PC-3 (cell line): Measurements from ENCODE around the gene SDK1. TPM values are rescaled to one million over a fixed set of nuclear protein-coding genes. Genes with fewer than 3 reads are reported as not detected.

Experiments used
- ATAC-seq: fragments of 200-7000 bp; cut with Tn5 transposase; 2 replicates; pipeline ENCODE4 v1.9.1; 2020; ENCODE audit warnings: mild to moderate bottlenecking, moderate library complexity
- BruUV-seq: library from RNA; stranded (reverse); fragments of 400-500 nt; replicated peaks from 2 replicates; lab custom pipeline; 2021; lab: Mats Ljungman, UMichigan
- CTCF ChIA-PET: fragments of 300-600 bp; sonication (Branson Sonifier 250); formaldehyde crosslinking; loops from one replicate; lab custom pipeline; 2022; ENCODE audit warnings: antibody characterized with exemption; lab: Charles Lee
- POLR2A ChIA-PET: fragments of 300-600 bp; sonication (Branson Sonifier 250); formaldehyde crosslinking; loops from one replicate; lab custom pipeline; 2022; ENCODE audit warnings: antibody characterized with exemption; ENCODE audit not compliant: unreplicated experiment; lab: Charles Lee
- DNase-seq: peaks from one replicate; pipeline ENCODE4 v3.0.0-alpha.2; 2015
- H2AFZ ChIP-seq: fragments of 300-600 bp; sonication (generic); 2 replicates; pipeline ENCODE4 v1.6.0; 2016; ENCODE audit warnings: antibody characterized with exemption, low read length
- H3F3A ChIP-seq: fragments of 300-600 bp; sonication (generic); one replicate; pipeline ENCODE4 v1.6.0; 2017; ENCODE audit warnings: antibody characterized with exemption, low read length, control low read depth, mild to moderate bottlenecking; ENCODE audit not compliant: unreplicated experiment
- H3K27ac ChIP-seq: fragments of 300-600 bp; sonication (generic); 2 replicates; pipeline ENCODE4 v1.5.1; 2016; ENCODE audit warnings: mild to moderate bottlenecking, low read length
- H3K27me3 ChIP-seq: fragments of 300-600 bp; sonication (generic); 2 replicates; pipeline ENCODE4 v1.6.1; 2016; ENCODE audit warnings: low read length, mixed read lengths
- H3K36me3 ChIP-seq: fragments of 300-600 bp; sonication (generic); 2 replicates; pipeline ENCODE4 v1.6.1; 2016; ENCODE audit warnings: low read depth, mixed run types, low read length, mixed read lengths
- H3K4me1 ChIP-seq: fragments of 300-600 bp; sonication (generic); 2 replicates; pipeline ENCODE4 v1.5.1; 2016; ENCODE audit warnings: low read length; ENCODE audit not compliant: insufficient read depth
- H3K4me2 ChIP-seq: fragments of 300-600 bp; sonication (generic); 2 replicates; pipeline ENCODE4 v1.6.0; 2016; ENCODE audit warnings: low read length
- H3K4me3 ChIP-seq: fragments of 300-600 bp; sonication (generic); 2 replicates; pipeline ENCODE4 v1.5.1; 2016; ENCODE audit warnings: mild to moderate bottlenecking, low read length, mixed read lengths
- H3K79me2 ChIP-seq: fragments of 300-600 bp; sonication (generic); 2 replicates; pipeline ENCODE4 v1.6.1; 2017; ENCODE audit warnings: low read length, mixed read lengths
- H3K9ac ChIP-seq: fragments of 300-600 bp; sonication (generic); 2 replicates; pipeline ENCODE4 v1.6.0; 2016; ENCODE audit warnings: mild to moderate bottlenecking, low read length
- H3K9me2 ChIP-seq: fragments of 300-600 bp; sonication (generic); replicated peaks from 2 replicates; pipeline ENCODE4 v1.6.1; 2016; ENCODE audit warnings: mixed run types, low read length, mixed read lengths
- H3K9me3 ChIP-seq: fragments of 300-600 bp; sonication (generic); 2 replicates; pipeline ENCODE4 v1.6.1; 2016; ENCODE audit warnings: low read length, mixed read lengths
- H4K20me1 ChIP-seq: fragments of 300-600 bp; sonication (generic); 2 replicates; pipeline ENCODE4 v1.6.1; 2016; ENCODE audit warnings: low read length, mixed read lengths
- EZH2 ChIP-seq: fragments of 300-600 bp; sonication (generic); IDR thresholded peaks from one replicate; pipeline ENCODE4 v1.6.1; 2017; ENCODE audit warnings: antibody characterized with exemption, mild to moderate bottlenecking, low read length; ENCODE audit not compliant: unreplicated experiment
- EZH2phosphoT487 ChIP-seq: fragments of 300-600 bp; sonication (generic); IDR thresholded peaks from 2 replicates; pipeline ENCODE4 v1.6.1; 2018; ENCODE audit warnings: mild to moderate bottlenecking, antibody characterized with exemption, low read length, borderline replicate concordance
- intact Hi-C: fragments of 100-400 bp; cut with micrococcal nuclease; formaldehyde crosslinking; loops from 2 replicates; pipeline ENCODE4 v1.9.0; 2023
- total RNA-seq: library from RNA; depleted of rRNA; stranded (reverse); fragments of >200 nt; gene quantifications from 2 replicates; pipeline ENCODE4 v1.2.3, GENCODE V29; 2014
- TF ChIP-seq, protein P1 (sequence below): fragments of 300-600 bp; sonication (generic); conservative IDR thresholded peaks from 2 replicates; pipeline ENCODE4 v1.5.1; 2017; ENCODE audit warnings: antibody characterized with exemption, low read depth, mild to moderate bottlenecking, low read length

Gene SDK1
- total RNA-seq, 1 experiment from 2014 or later, result 2.8 TPM

DNA sequence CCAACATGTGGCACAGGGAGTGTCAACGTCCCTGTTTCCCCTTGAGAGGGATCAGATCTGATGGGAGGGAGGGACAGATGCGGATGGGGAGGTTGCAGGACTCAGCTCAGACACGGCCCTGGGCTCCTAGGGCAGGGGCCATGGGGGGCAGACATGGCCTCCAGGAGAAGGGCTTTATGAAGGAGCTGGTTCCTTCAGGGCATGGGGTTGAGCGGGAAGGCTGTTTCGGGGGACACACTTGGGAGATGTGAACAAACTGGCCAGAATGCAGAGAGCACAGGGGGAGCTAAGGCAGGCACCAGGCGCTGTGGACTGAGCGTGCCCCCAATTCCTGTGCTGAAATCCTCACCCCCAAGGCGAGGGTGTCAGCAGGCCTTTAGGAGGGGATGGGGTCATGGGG lies 799.1 kb downstream of the SDK1 start:
- Histone ChIP-seq H3K79me2 (no peaks in the 10 kb centered on the region), H3K27ac (no peak overlapping the region), H3K9me2 (no peaks in the 10 kb centered on the region), H3K4me1 (peaks cover 5% of the 10 kb centered on the region), H3K4me3 (no peak overlapping the region), H4K20me1 (no peaks in the 10 kb centered on the region), H3K27me3 (no peaks in the 10 kb centered on the region), H3K9ac (no peak overlapping the region), H3K9me3 (no peaks in the 10 kb centered on the region), H3K36me3 (no peaks in the 10 kb centered on the region), H3K4me2 (no peak overlapping the region), H3F3A (no peaks in the 10 kb centered on the region), H2AFZ (no peak overlapping the region)
- POLR2A ChIA-PET, result no interaction called here
- BruUV-seq, result no TSS peak
- TF ChIP-seq EZH2 (no peak), EZH2phosphoT487 (no peak)
- TF ChIP-seq, protein P1, sequence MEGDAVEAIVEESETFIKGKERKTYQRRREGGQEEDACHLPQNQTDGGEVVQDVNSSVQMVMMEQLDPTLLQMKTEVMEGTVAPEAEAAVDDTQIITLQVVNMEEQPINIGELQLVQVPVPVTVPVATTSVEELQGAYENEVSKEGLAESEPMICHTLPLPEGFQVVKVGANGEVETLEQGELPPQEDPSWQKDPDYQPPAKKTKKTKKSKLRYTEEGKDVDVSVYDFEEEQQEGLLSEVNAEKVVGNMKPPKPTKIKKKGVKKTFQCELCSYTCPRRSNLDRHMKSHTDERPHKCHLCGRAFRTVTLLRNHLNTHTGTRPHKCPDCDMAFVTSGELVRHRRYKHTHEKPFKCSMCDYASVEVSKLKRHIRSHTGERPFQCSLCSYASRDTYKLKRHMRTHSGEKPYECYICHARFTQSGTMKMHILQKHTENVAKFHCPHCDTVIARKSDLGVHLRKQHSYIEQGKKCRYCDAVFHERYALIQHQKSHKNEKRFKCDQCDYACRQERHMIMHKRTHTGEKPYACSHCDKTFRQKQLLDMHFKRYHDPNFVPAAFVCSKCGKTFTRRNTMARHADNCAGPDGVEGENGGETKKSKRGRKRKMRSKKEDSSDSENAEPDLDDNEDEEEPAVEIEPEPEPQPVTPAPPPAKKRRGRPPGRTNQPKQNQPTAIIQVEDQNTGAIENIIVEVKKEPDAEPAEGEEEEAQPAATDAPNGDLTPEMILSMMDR, result no peak
- no peak for DNase-seq
- intact Hi-C loops, result loop anchor here (10.0 kb wide), 1 partner anchor 375 kb away; no protein-coding TSS in a partner anchor
- ATAC-seq, result no peak
- CTCF ChIA-PET, result no interaction called here

DNA sequence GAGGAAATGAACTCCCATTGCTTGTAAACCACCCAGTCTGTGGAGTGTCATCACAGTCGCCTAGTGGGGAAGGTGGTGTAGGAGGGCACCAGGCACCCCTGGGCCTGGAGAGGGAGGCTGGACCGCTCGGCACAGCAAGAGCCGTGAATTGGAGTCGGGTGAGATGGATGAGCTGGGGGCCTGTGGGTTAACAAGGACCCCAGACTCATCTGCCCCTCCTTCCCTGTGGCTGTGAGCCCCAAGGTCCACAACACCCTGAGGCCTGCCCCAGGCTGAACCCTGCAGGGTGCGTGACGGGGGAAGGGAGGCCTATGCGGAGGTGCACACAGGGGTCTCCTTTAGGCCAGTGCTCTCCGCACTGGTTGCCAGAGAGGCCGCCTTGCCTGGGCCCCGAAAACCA lies 799.6 kb downstream of the SDK1 start:
- no TSS peak for BruUV-seq
- intact Hi-C loops, result loop anchor here (10.0 kb wide), 1 partner anchor 374 kb away; no protein-coding TSS in a partner anchor
- Histone ChIP-seq H2AFZ (no peak overlapping the region), H3K4me3 (no peak overlapping the region), H3K36me3 (no peaks in the 10 kb centered on the region), H3F3A (no peaks in the 10 kb centered on the region), H3K4me2 (no peak overlapping the region), H4K20me1 (no peaks in the 10 kb centered on the region), H3K4me1 (peaks cover 5% of the 10 kb centered on the region), H3K9ac (no peak overlapping the region), H3K27ac (no peak overlapping the region), H3K9me3 (no peaks in the 10 kb centered on the region), H3K79me2 (no peaks in the 10 kb centered on the region), H3K9me2 (no peaks in the 10 kb centered on the region), H3K27me3 (no peaks in the 10 kb centered on the region)
- POLR2A ChIA-PET, result no interaction called here
- no peak for TF ChIP-seq EZH2
- TF ChIP-seq, protein P1, result no peak
- TF ChIP-seq EZH2phosphoT487, result no peak
- CTCF ChIA-PET, result no interaction called here
- DNase-seq (no peak), ATAC-seq (no peak)

DNA sequence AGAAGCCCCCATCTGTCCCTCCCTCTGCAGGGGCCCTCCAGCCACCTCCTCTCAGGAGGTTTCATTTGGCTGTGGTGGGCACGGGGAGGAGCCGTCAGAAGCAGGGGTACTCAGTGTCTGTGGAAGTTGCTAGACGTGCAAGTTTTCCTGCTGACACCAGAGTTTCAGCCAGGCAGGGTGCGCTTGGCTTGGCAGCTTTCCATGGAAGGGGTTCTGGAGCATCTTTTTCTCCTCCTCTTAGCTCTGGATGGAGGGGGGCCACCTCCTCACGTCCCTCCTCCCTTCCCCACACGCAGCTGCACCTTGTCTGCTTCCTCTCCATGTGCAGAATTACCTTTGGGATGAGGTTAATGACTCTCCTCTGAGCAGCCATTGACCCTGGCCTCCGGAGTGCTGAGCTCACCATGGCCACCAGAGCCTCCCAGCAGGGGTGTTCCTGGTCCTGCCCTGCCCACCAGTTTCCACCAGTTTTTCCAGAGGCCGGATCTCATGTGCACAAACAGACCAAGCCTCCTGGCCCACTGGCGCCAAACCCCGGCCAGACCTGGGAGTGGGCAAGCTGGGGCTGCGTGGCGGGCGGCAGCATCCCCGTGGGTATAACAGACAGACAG lies 801.3 kb downstream of the SDK1 start:
- TF ChIP-seq EZH2phosphoT487 (no peak), EZH2 (no peak)
- TF ChIP-seq, protein P1, result no peak
- intact Hi-C loops, result loop anchor here (10.0 kb wide), 1 partner anchor 372 kb away; no protein-coding TSS in a partner anchor
- H3K4me3 ChIP-seq, result no peak overlapping the region
- CTCF ChIA-PET, result no interaction called here
- peaks cover 5% of the 10 kb centered on the region for H3K4me1 ChIP-seq
- no peaks in the 10 kb centered on the region for H4K20me1 ChIP-seq
- H3K9ac ChIP-seq, result no peak overlapping the region
- no peak overlapping the region for H2AFZ ChIP-seq
- no peak overlapping the region for H3K27ac ChIP-seq
- ATAC-seq (no peak), DNase-seq (no peak)
- BruUV-seq, result no TSS peak
- no peaks in the 10 kb centered on the region for H3K27me3 ChIP-seq
- no peaks in the 10 kb centered on the region for H3K9me2 ChIP-seq
- H3K79me2 ChIP-seq, result no peaks in the 10 kb centered on the region
- H3F3A ChIP-seq, result no peaks in the 10 kb centered on the region
- H3K4me2 ChIP-seq, result no peak overlapping the region
- POLR2A ChIA-PET, result no interaction called here
- no peaks in the 10 kb centered on the region for H3K9me3 ChIP-seq
- no peaks in the 10 kb centered on the region for H3K36me3 ChIP-seq
